Common myeloid progenitor, CD34-positive (primary cell): Measurements from ENCODE around the gene COL9A2.

Experiments
- CTCF ChIA-PET: fragments of 350-600 bp; sonication (Branson Sonifier 250); formaldehyde crosslinking; loops from one replicate; lab custom pipeline; 2021; ENCODE audit warnings: antibody characterized with exemption; lab: Charles Lee
- POLR2A ChIA-PET: fragments of 350-600 bp; sonication (Branson Sonifier 250); formaldehyde crosslinking; loops from one replicate; lab custom pipeline; 2021; ENCODE audit warnings: antibody characterized with exemption; lab: Charles Lee
- DNase-seq, 3 donors: peaks; one replicate each; pipeline versions ENCODE4 v3.0.0 to v3.0.0-alpha.2; 2013
- H3K27ac ChIP-seq, 2 experiments: 1 replicate in 1 of 2; 2 replicates in 1 of 2; pipeline ENCODE4 v1.7.0; 2013; ENCODE audit warnings: inconsistent platforms in 2 of 2, low read length in 2 of 2, mild to moderate bottlenecking in 2 of 2, low read depth in 1 of 2, moderate library complexity in 1 of 2; ENCODE audit not compliant: severe bottlenecking in 2 of 2, insufficient read depth in 1 of 2, poor library complexity in 1 of 2
- H3K27me3 ChIP-seq, 5 experiments: replicated peaks in 2 of 5; 1 replicate in 3 of 5; 2 replicates in 2 of 5; pipeline versions ENCODE4 v1.6.1 to v1.7.0; 2013; ENCODE audit warnings: low read length in 4 of 5, mild to moderate bottlenecking in 2 of 5, moderate library complexity in 2 of 5, inconsistent platforms in 1 of 5; ENCODE audit not compliant: insufficient read depth in 5 of 5, control insufficient read depth in 4 of 5
- H3K36me3 ChIP-seq, 4 experiments: 1 replicate in 2 of 4; 2 replicates in 2 of 4; pipeline versions ENCODE4 v1.6.1 to v1.7.0; 2013; ENCODE audit warnings: low read length in 3 of 4, control low read depth in 1 of 4, mild to moderate bottlenecking in 1 of 4; ENCODE audit not compliant: control insufficient read depth in 4 of 4, insufficient read depth in 4 of 4
- H3K4me1 ChIP-seq, 4 experiments: 1 replicate in 3 of 4; 2 replicates in 1 of 4; pipeline versions ENCODE4 v1.6.1 to v1.7.1; 2013; ENCODE audit warnings: low read length in 3 of 4, mild to moderate bottlenecking in 3 of 4, control low read depth in 1 of 4, inconsistent platforms in 1 of 4, moderate library complexity in 1 of 4; ENCODE audit not compliant: control insufficient read depth in 4 of 4, insufficient read depth in 4 of 4; ENCODE audit errors: control extremely low read depth in 1 of 4
- H3K4me3 ChIP-seq, 7 experiments: 1 replicate in 4 of 7; 2 replicates in 3 of 7; pipeline versions ENCODE4 v1.5.1 to v1.7.0; 2013; ENCODE audit warnings: mild to moderate bottlenecking in 7 of 7, low read length in 6 of 7, moderate library complexity in 6 of 7, inconsistent platforms in 2 of 7, low read depth in 2 of 7, control low read depth in 1 of 7; ENCODE audit not compliant: insufficient read depth in 4 of 7, control insufficient read depth in 1 of 7; ENCODE audit errors: extremely low read depth in 1 of 7
- H3K9me3 ChIP-seq, 5 experiments: 1 replicate in 4 of 5; 2 replicates in 1 of 5; pipeline versions ENCODE4 v1.6.1 to v1.7.1; 2013; ENCODE audit warnings: low read length in 4 of 5, mild to moderate bottlenecking in 2 of 5, inconsistent platforms in 1 of 5, low read depth in 1 of 5, moderate library complexity in 1 of 5; ENCODE audit not compliant: control insufficient read depth in 4 of 5, insufficient read depth in 2 of 5; ENCODE audit errors: control extremely low read depth in 1 of 5
- WGBS: methylation state at CpG from one replicate; pipeline ENCODE4 v1.1.5; 2013; ENCODE audit not compliant: insufficient coverage; 5-methylcytosine and 5-hydroxymethylcytosine counted together

Gene COL9A2

GRCh38 chr1:40303790-40304189 lies 13.3 kb downstream of the COL9A2 start:
- POLR2A ChIA-PET, result no interaction called here
- Histone ChIP-seq H3K27ac (no peak overlapping the region), H3K4me3 (no peak overlapping the region), H3K36me3 (no peaks in the 10 kb centered on the region), H3K27me3 (no peaks in the 10 kb centered on the region), H3K9me3 (no peaks in the 10 kb centered on the region), H3K4me1 (peaks cover 0 to 15% (median 5%) of the 10 kb centered on the region in 4 experiments)
- WGBS, result 97% methylated on average over 32 of the region's 33 CpGs
- no peak for DNase-seq
- CTCF ChIA-PET, result interaction anchor here (0.6 to 3.0 kb wide), 2 partner anchors 12 to 210 kb away, joined by 3 to 13 read pairs; no protein-coding TSS in a partner anchor

DNA sequence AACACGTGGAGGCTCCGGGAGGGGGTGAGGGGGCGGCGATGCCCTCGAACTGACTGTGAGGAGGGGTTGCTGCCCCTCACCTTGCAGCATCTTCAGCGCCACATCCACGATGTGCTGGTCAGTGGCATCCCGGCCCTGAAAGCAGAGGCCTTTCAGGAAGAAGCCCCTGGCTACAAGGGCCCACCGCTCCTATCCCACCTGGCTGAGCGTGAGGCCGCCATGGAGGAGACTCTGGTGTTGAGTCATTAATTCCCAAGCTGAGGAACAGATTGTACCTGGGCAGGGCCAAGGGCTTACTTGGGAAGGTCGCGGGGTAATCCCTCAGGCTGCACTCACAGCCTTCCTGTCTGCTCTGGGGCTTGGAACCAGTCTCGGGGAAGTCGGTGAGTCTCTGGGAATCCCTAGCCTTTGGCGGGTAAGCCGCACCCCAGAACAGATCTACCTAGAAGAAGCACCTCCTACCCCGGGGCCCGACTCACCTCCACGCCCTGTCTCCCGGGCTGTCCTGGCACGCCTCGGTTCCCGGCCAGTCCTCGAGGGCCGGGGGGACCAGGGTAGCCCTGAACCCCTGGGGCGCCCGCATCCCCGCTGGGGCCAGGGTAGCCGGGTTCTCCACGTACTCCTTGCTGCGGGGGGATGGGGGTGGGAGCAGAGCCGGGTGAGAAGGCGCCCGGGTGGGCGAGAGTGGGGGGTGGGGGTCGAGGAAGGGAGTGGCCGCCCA lies 13.9 kb downstream of the COL9A2 start:
- ChIA-PET POLR2A (no interaction called here), CTCF (interaction anchor here (3.0 kb wide), 1 partner anchor 12 kb away, joined by 13 read pairs; no protein-coding TSS in a partner anchor)
- 95% methylated on average over 20 of the region's 38 CpGs for WGBS
- no peak overlapping the region for H3K4me3 ChIP-seq
- H3K4me1 ChIP-seq, result peaks cover 0 to 15% (median 5%) of the 10 kb centered on the region in 4 experiments
- no peak overlapping the region for H3K27ac ChIP-seq
- H3K27me3 ChIP-seq, result no peaks in the 10 kb centered on the region
- no peak for DNase-seq
- no peaks in the 10 kb centered on the region for H3K9me3 ChIP-seq
- no peaks in the 10 kb centered on the region for H3K36me3 ChIP-seq

GRCh38 chr1:40302475-40302874 lies 14.6 kb downstream of the COL9A2 start:
- ChIA-PET CTCF (no interaction called here), POLR2A (no interaction called here)
- DNase-seq, result no peak
- Histone ChIP-seq H3K9me3 (no peaks in the 10 kb centered on the region), H3K36me3 (no peaks in the 10 kb centered on the region), H3K27ac (no peak overlapping the region), H3K4me1 (peaks cover 0 to 15% (median 5%) of the 10 kb centered on the region in 4 experiments), H3K27me3 (no peaks in the 10 kb centered on the region), H3K4me3 (no peak overlapping the region)
- WGBS, result 94% methylated on average over 8 of the region's 13 CpGs

DNA sequence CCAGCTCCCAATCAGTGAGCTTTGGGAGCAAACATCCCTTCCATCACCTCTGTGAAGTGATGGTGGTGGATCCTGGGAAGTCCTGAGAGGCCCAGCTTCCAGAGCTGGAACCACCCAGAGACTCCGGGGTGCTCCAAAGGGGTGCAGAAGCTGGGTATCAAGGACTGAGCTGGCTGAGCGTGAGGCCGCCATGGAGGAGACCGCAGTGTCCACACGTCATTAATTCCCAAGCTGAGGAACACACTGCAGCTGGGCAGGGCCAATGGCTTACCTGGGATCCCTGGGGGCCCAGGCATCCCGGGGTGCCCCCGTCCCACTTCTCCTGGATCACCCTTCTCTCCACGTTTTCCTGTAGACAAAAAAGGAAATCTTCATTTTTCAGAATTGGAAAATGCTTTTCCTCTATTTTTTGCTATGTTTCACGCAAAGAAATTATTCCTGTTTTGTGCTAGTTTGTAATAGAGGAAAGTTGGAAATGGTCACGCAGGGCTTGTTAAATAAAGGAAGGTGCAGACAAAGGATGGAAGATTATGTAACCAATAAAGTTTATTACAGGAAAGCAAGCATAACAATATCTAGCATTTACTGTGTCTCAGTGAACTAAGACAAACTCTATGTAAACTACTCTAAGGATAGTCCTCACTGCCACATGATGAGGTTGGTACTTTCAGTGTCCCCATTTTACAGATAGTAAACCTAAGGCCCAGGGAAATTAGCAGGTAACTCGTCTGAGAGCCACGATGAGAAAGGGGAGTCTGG lies 15.4 kb downstream of the COL9A2 start:
- no peaks in the 10 kb centered on the region for H3K36me3 ChIP-seq
- no peak overlapping the region for H3K4me3 ChIP-seq
- no peaks in the 10 kb centered on the region for H3K9me3 ChIP-seq
- no peak overlapping the region for H3K27ac ChIP-seq
- WGBS, result 92% methylated on average over 9 of the region's 12 CpGs
- no peak for DNase-seq
- peaks cover 0 to 15% (median 5%) of the 10 kb centered on the region in 4 experiments for H3K4me1 ChIP-seq
- CTCF ChIA-PET, result no interaction called here
- POLR2A ChIA-PET, result no interaction called here
- H3K27me3 ChIP-seq, result no peaks in the 10 kb centered on the region

DNA sequence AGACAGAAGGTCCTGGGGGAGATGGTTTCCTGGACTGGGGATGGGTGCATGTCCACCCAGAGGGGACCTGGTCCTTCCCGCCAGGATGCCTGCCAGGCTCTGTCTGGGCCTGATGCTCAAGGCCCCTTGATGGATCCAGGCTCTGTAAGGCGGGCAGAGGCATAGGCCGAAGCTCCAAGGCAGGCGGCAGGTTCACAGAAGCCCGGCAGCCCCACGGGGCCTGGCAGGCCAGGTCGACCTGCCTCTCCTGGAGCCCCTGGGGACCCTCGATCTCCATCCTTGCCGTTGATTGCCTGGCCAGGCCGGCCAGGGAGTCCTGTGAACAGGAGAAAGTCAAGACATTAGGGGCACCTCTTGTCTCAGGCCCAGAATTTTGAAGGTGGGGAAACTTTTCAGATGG lies 16.0 kb downstream of the COL9A2 start:
- H3K27me3 ChIP-seq, result no peaks in the 10 kb centered on the region
- WGBS, result 95% methylated on average over 6 of the region's 10 CpGs
- CTCF ChIA-PET, result no interaction called here

GRCh38 chr1:40300651-40301050 lies 16.4 kb downstream of the COL9A2 start:
- DNase-seq, result no peak
- H3K36me3 ChIP-seq, result no peaks in the 10 kb centered on the region
- ChIA-PET POLR2A (no interaction called here), CTCF (interaction anchor here (1.4 kb wide), 1 partner anchor 38 kb away, joined by 4 read pairs; no protein-coding TSS in a partner anchor)
- H3K27ac ChIP-seq, result no peak overlapping the region
- peaks cover 0 to 15% (median 5%) of the 10 kb centered on the region in 4 experiments for H3K4me1 ChIP-seq
- no peaks in the 10 kb centered on the region for H3K27me3 ChIP-seq
- WGBS, result 97% methylated on average over 8 of the region's 9 CpGs
- H3K4me3 ChIP-seq, result no peak overlapping the region
- H3K9me3 ChIP-seq, result no peaks in the 10 kb centered on the region

More for the DNA sequence above, 16.0 kb downstream of the COL9A2 start:
- Histone ChIP-seq H3K36me3 (no peaks in the 10 kb centered on the region), H3K27ac (no peak overlapping the region), H3K9me3 (no peaks in the 10 kb centered on the region), H3K4me1 (peaks cover 0 to 15% (median 5%) of the 10 kb centered on the region in 4 experiments), H3K4me3 (no peak overlapping the region)
- DNase-seq, result no peak
- POLR2A ChIA-PET, result no interaction called here

GRCh38 chr1:40300249-40300567 lies 16.9 kb downstream of the COL9A2 start:
- ChIA-PET CTCF (interaction anchor here (1.4 to 1.6 kb wide), 2 partner anchors 9 to 39 kb away, joined by 4 to 5 read pairs; no protein-coding TSS in a partner anchor), POLR2A (no interaction called here)
- H3K4me3 ChIP-seq, result no peak overlapping the region

More at GRCh38 chr1:40300249-40300567, 16.9 kb downstream of the COL9A2 start:
- H3K4me1 ChIP-seq, result peaks cover 0 to 15% (median 5%) of the 10 kb centered on the region in 4 experiments
- DNase-seq, result no peak
- H3K27ac ChIP-seq, result no peak overlapping the region
- no peaks in the 10 kb centered on the region for H3K36me3 ChIP-seq
- H3K9me3 ChIP-seq, result no peaks in the 10 kb centered on the region
- 83% methylated on average over 1 of the region's 1 CpG for WGBS
- no peaks in the 10 kb centered on the region for H3K27me3 ChIP-seq
